ENCODE data around the gene GTPBP8. TPM values are rescaled to one million over a fixed set of nuclear protein-coding genes. Genes with fewer than 3 reads are reported as not detected.

GTPBP8 gene
- total and polyA plus RNA-seq, 2 of the 13 experiments (the other 11 are each of a cell fraction or from before 2014, with no cell fraction given): 12.5 to 16.7 TPM

DNA sequence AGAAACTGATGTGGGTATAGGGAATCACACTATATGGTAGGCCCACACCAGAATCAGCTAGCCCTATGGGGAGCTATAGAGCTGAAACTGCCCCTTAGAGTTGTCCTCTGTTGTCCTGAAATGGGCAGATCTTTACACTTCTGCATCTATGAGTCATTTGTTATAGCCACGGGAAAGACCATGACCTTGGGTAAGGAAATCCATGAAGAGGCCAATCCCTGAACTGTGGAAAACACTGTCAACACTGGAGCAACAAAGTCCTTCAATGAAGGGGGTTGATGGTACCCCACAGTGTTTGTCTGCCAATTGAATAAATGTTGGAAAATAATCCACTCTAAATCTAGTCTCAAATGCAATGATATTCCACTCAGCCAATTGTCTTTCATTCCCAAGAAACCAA, 10.7 kb upstream of the GTPBP8 start (continued):
- TF ChIP-seq ZFYVE20 (CRISPR knock-in tag; IDR thresholded peaks at IDR 0.05; ENCODE audit: borderline replicate concordance, low read depth) (no peak), AHR (CRISPR knock-in tag; IDR thresholded peaks at IDR 0.05) (no peak), FOSL2 (CRISPR knock-in tag; IDR thresholded peaks at IDR 0.05) (peak; percentile 88), GABPA (IDR thresholded peaks at IDR 0.05; ENCODE audit: low read depth, low read length) (no peak), GABPA (CRISPR knock-in tag; IDR thresholded peaks at IDR 0.05; ENCODE audit: low read depth) (0 out of 2 replicates have a peak, but pooled peaks have one; percentile 13), SALL1 (CRISPR knock-in tag; IDR thresholded peaks at IDR 0.05) (peak; percentile 11; the same call in 1 of the 2 replicates), RARA (CRISPR knock-in tag; IDR thresholded peaks at IDR 0.05) (peak; percentile 68), HMG20A (CRISPR knock-in tag; IDR thresholded peaks at IDR 0.05; ENCODE audit: borderline replicate concordance) (peak; percentile 23; the same call in 1 of the 2 replicates), ZNF629 (CRISPR knock-in tag; conservative IDR thresholded peaks at IDR 0.05) (peak; percentile 32; the same call in 1 of the 2 replicates), FLYWCH1 (CRISPR knock-in tag; IDR thresholded peaks at IDR 0.05) (no peak), ZNF282 (IDR thresholded peaks at IDR 0.05; ENCODE audit: partially characterized antibody) (no peak), RXRB (CRISPR knock-in tag; IDR thresholded peaks at IDR 0.05; ENCODE audit: borderline replicate concordance) (0 out of 2 replicates have a peak, but pooled peaks have one; percentile 27)
- TF ChIP-seq, protein P1, sequence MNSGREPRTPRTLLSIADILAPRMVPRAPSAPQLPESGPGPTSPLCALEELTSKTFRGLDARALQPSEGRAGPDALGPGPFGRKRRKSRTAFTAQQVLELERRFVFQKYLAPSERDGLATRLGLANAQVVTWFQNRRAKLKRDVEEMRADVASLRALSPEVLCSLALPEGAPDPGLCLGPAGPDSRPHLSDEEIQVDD (CRISPR knock-in tag; IDR thresholded peaks at IDR 0.05; ENCODE audit: borderline replicate concordance): no peak
- TF ChIP-seq, protein P2, sequence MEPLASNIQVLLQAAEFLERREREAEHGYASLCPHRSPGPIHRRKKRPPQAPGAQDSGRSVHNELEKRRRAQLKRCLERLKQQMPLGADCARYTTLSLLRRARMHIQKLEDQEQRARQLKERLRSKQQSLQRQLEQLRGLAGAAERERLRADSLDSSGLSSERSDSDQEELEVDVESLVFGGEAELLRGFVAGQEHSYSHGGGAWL (CRISPR knock-in tag; IDR thresholded peaks at IDR 0.05): no peak
- TF ChIP-seq, protein P3, sequence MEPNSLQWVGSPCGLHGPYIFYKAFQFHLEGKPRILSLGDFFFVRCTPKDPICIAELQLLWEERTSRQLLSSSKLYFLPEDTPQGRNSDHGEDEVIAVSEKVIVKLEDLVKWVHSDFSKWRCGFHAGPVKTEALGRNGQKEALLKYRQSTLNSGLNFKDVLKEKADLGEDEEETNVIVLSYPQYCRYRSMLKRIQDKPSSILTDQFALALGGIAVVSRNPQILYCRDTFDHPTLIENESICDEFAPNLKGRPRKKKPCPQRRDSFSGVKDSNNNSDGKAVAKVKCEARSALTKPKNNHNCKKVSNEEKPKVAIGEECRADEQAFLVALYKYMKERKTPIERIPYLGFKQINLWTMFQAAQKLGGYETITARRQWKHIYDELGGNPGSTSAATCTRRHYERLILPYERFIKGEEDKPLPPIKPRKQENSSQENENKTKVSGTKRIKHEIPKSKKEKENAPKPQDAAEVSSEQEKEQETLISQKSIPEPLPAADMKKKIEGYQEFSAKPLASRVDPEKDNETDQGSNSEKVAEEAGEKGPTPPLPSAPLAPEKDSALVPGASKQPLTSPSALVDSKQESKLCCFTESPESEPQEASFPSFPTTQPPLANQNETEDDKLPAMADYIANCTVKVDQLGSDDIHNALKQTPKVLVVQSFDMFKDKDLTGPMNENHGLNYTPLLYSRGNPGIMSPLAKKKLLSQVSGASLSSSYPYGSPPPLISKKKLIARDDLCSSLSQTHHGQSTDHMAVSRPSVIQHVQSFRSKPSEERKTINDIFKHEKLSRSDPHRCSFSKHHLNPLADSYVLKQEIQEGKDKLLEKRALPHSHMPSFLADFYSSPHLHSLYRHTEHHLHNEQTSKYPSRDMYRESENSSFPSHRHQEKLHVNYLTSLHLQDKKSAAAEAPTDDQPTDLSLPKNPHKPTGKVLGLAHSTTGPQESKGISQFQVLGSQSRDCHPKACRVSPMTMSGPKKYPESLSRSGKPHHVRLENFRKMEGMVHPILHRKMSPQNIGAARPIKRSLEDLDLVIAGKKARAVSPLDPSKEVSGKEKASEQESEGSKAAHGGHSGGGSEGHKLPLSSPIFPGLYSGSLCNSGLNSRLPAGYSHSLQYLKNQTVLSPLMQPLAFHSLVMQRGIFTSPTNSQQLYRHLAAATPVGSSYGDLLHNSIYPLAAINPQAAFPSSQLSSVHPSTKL (CRISPR knock-in tag; IDR thresholded peaks at IDR 0.05): peak; percentile 66
- TF ChIP-seq, protein P4, sequence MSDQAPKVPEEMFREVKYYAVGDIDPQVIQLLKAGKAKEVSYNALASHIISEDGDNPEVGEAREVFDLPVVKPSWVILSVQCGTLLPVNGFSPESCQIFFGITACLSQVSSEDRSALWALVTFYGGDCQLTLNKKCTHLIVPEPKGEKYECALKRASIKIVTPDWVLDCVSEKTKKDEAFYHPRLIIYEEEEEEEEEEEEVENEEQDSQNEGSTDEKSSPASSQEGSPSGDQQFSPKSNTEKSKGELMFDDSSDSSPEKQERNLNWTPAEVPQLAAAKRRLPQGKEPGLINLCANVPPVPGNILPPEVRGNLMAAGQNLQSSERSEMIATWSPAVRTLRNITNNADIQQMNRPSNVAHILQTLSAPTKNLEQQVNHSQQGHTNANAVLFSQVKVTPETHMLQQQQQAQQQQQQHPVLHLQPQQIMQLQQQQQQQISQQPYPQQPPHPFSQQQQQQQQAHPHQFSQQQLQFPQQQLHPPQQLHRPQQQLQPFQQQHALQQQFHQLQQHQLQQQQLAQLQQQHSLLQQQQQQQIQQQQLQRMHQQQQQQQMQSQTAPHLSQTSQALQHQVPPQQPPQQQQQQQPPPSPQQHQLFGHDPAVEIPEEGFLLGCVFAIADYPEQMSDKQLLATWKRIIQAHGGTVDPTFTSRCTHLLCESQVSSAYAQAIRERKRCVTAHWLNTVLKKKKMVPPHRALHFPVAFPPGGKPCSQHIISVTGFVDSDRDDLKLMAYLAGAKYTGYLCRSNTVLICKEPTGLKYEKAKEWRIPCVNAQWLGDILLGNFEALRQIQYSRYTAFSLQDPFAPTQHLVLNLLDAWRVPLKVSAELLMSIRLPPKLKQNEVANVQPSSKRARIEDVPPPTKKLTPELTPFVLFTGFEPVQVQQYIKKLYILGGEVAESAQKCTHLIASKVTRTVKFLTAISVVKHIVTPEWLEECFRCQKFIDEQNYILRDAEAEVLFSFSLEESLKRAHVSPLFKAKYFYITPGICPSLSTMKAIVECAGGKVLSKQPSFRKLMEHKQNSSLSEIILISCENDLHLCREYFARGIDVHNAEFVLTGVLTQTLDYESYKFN (CRISPR knock-in tag; conservative IDR thresholded peaks at IDR 0.05): peak; percentile 51
